Eye (tissue), 1 donor: ENCODE data around the gene HFE.

Experiments
- DNase-seq: peaks from one replicate; pipeline ENCODE4 v3.0.0-alpha.2; 2015

The HFE gene

GRCh38 chr6:26140967-26141294 is 53.7 kb downstream of the HFE start:
- DNase-seq = no peak

GRCh38 chr6:26141378-26141904 is 54.2 kb downstream of the HFE start:
- DNase-seq = peak; percentile 33

GRCh38 chr6:26142026-26142425 is 54.8 kb downstream of the HFE start:
- DNase-seq = no peak
